Measurements from ENCODE around the gene NDE1.

GRCh38 chr16:15616475-15617165 lies 33.4 kb upstream of the NDE1 start:
- no peak for TF ChIP-seq CTCF (optimal IDR thresholded peaks at IDR 0.05 in 1 of 3, IDR thresholded peaks at IDR 0.05 in 1 of 3, conservative IDR thresholded peaks at IDR 0.05 in 1 of 3; ENCODE audit: extremely low read depth in 1 of 3, insufficient read depth in 2 of 3, low read length in 3 of 3)
- TF ChIP-seq EZH2 (IDR thresholded peaks at IDR 0.05; ENCODE audit: low read length), result no peak

Data from keratinocyte (primary cell).